ENCODE measurements around the gene TBL2. TPM values are rescaled to one million over a fixed set of nuclear protein-coding genes. Genes with fewer than 3 reads are reported as not detected.
A peak's percentile ranks its signal among the peaks of the same experiment; 100 is the strongest.
"Not testable (repeated sequence)": the region's sequence is repeated elsewhere in the genome, so short reads cannot be mapped to it uniquely, and the experiment has no call there.

TBL2 gene
- total RNA-seq, 1 donor from 2014 or later, result 29.6 TPM

- no peak for TF ChIP-seq CTCF (conservative IDR thresholded peaks at IDR 0.05; ENCODE audit: low read depth, low read length)
- no peak overlapping the region for H3K4me3 ChIP-seq (ENCODE audit: low read depth, low read length)
- no peak for DNase-seq (ENCODE audit: low read depth)
These were observed 44.1 kb upstream of the TBL2 start for GRCh38 chr7:73622527-73622908.

- TF ChIP-seq CTCF (conservative IDR thresholded peaks at IDR 0.05; ENCODE audit: low read depth, low read length), result no peak
- DNase-seq (ENCODE audit: low read depth), result no peak
- no peak overlapping the region for H3K4me3 ChIP-seq (ENCODE audit: low read depth, low read length)
These were observed 43.0 kb upstream of the TBL2 start for GRCh38 chr7:73621168-73622063.

GRCh38 chr7:73619394-73619793 lies 41.0 kb upstream of the TBL2 start:
- H3K4me3 ChIP-seq (ENCODE audit: low read depth, low read length); DNase-seq (ENCODE audit: low read depth): not testable (repeated sequence)

- no peak overlapping the region for H3K4me3 ChIP-seq (ENCODE audit: low read depth, low read length)
- TF ChIP-seq CTCF (conservative IDR thresholded peaks at IDR 0.05; ENCODE audit: low read depth, low read length), result no peak
- no peak for DNase-seq (ENCODE audit: low read depth)
These were observed 40.2 kb upstream of the TBL2 start for GRCh38 chr7:73618538-73618937.

GRCh38 chr7:73617520-73617919 lies 39.1 kb upstream of the TBL2 start:
- not testable (repeated sequence) for H3K4me3 ChIP-seq (ENCODE audit: low read depth, low read length); DNase-seq (ENCODE audit: low read depth)

- H3K4me3 ChIP-seq (ENCODE audit: low read depth, low read length), result no peak overlapping the region
- DNase-seq (ENCODE audit: low read depth), result no peak
- peak; percentile 28 for TF ChIP-seq CTCF (conservative IDR thresholded peaks at IDR 0.05; ENCODE audit: low read depth, low read length)
These were observed 37.5 kb upstream of the TBL2 start for GRCh38 chr7:73615886-73616285.

GRCh38 chr7:73614937-73615336 lies 36.6 kb upstream of the TBL2 start:
- H3K4me3 ChIP-seq (ENCODE audit: low read depth, low read length); DNase-seq (ENCODE audit: low read depth): not testable (repeated sequence)

- no peak overlapping the region for H3K4me3 ChIP-seq (ENCODE audit: low read depth, low read length)
- DNase-seq (ENCODE audit: low read depth), result peak; percentile 13
- TF ChIP-seq CTCF (conservative IDR thresholded peaks at IDR 0.05; ENCODE audit: low read depth, low read length), result no peak
These were observed 35.8 kb upstream of the TBL2 start for GRCh38 chr7:73613954-73614735.

Measured in epithelial cell of proximal tubule (primary cell).